IPS DF 6.9 (cell line): ENCODE measurements around the gene MAB21L3.

Experiments
- DNase-seq: peaks from one replicate; pipeline ENCODE4 v3.0.0-alpha.2; 2013; ENCODE audit warnings: low read depth, low spot score
- H3K27ac ChIP-seq: one replicate; pipeline ENCODE4 v1.5.1; 2013; ENCODE audit warnings: low read length, control low read depth
- H3K27me3 ChIP-seq: 2 replicates; pipeline ENCODE4 v1.6.1; 2013; ENCODE audit warnings: mild to moderate bottlenecking, low read length; ENCODE audit not compliant: control insufficient read depth, insufficient read depth
- H3K36me3 ChIP-seq: 2 replicates; pipeline ENCODE4 v1.6.1; 2013; ENCODE audit warnings: low read length; ENCODE audit not compliant: control insufficient read depth, insufficient read depth
- H3K4me1 ChIP-seq: 2 replicates; pipeline ENCODE4 v1.6.1; 2013; ENCODE audit warnings: low read length; ENCODE audit not compliant: control insufficient read depth, insufficient read depth
- H3K4me3 ChIP-seq: 2 replicates; pipeline ENCODE4 v1.5.1; 2013; ENCODE audit warnings: mild to moderate bottlenecking, low read length
- H3K9me3 ChIP-seq: 2 replicates; pipeline ENCODE4 v1.6.1; 2013; ENCODE audit warnings: low read length, inconsistent platforms; ENCODE audit not compliant: control insufficient read depth, insufficient read depth
- WGBS: extraction: QIAGEN DNeasy Blood & Tissue Kit; methylation state at CpG from one replicate; pipeline ENCODE4 v1.1.7; 2013; ENCODE audit warnings: mixed read lengths, missing lambda C conversion rate; ENCODE audit not compliant: insufficient read length, insufficient coverage; 5-methylcytosine and 5-hydroxymethylcytosine counted together

MAB21L3 gene

GRCh38 chr1:116175611-116176010, 64.4 kb downstream of the MAB21L3 start:
- no CpG with 5 or more reads among the region's 3 CpGs for WGBS
- no peak for DNase-seq
- H3K9me3 ChIP-seq: no peaks in the 10 kb centered on the region
- no peaks in the 10 kb centered on the region for H3K4me1 ChIP-seq
- no peak overlapping the region for H3K4me3 ChIP-seq
- H3K36me3 ChIP-seq: no peaks in the 10 kb centered on the region
- no peaks in the 10 kb centered on the region for H3K27me3 ChIP-seq
- no peak overlapping the region for H3K27ac ChIP-seq

GRCh38 chr1:116176306-116176789, 65.1 kb downstream of the MAB21L3 start:
- WGBS: no CpG with 5 or more reads among the region's 4 CpGs
- Histone ChIP-seq H3K4me1 (no peaks in the 10 kb centered on the region; the same call in 1 of the 2 replicates), H3K27ac (no peak overlapping the region), H3K27me3 (no peaks in the 10 kb centered on the region), H3K4me3 (no peak overlapping the region), H3K36me3 (no peaks in the 10 kb centered on the region), H3K9me3 (no peaks in the 10 kb centered on the region)
- DNase-seq: no peak

GRCh38 chr1:116177861-116178260, 66.7 kb downstream of the MAB21L3 start:
- DNase-seq: no peak
- H3K27ac ChIP-seq: no peak overlapping the region
- no peaks in the 10 kb centered on the region for H3K27me3 ChIP-seq
- H3K9me3 ChIP-seq: no peaks in the 10 kb centered on the region
- no peaks in the 10 kb centered on the region for H3K36me3 ChIP-seq
- no peaks in the 10 kb centered on the region; the same call in 1 of the 2 replicates for H3K4me1 ChIP-seq
- no CpG with 5 or more reads among the region's 3 CpGs for WGBS
- no peak overlapping the region for H3K4me3 ChIP-seq

GRCh38 chr1:116178837-116179236, 67.6 kb downstream of the MAB21L3 start:
- no peak for DNase-seq
- Histone ChIP-seq H3K4me3 (no peak overlapping the region), H3K4me1 (no peaks in the 10 kb centered on the region; the same call in 1 of the 2 replicates), H3K9me3 (no peaks in the 10 kb centered on the region), H3K27ac (no peak overlapping the region), H3K27me3 (no peaks in the 10 kb centered on the region), H3K36me3 (no peaks in the 10 kb centered on the region)
- WGBS: no CpG with 5 or more reads among the region's 1 CpG

- Histone ChIP-seq H3K4me1 (no peaks in the 10 kb centered on the region; the same call in 1 of the 2 replicates), H3K4me3 (no peak overlapping the region), H3K9me3 (no peaks in the 10 kb centered on the region), H3K36me3 (no peaks in the 10 kb centered on the region), H3K27me3 (no peaks in the 10 kb centered on the region), H3K27ac (no peak overlapping the region)
- no CpG with 5 or more reads among the region's 2 CpGs for WGBS
- DNase-seq: no peak
Observed at GRCh38 chr1:116179419-116179818, 68.2 kb downstream of the MAB21L3 start.

- Histone ChIP-seq H3K4me1 (no peaks in the 10 kb centered on the region; the same call in 1 of the 2 replicates), H3K27ac (no peak overlapping the region), H3K36me3 (no peaks in the 10 kb centered on the region), H3K4me3 (no peak overlapping the region), H3K9me3 (no peaks in the 10 kb centered on the region), H3K27me3 (no peaks in the 10 kb centered on the region)
- DNase-seq: no peak
- WGBS: no CpG with 5 or more reads among the region's 3 CpGs
Observed at GRCh38 chr1:116179964-116180363, 68.8 kb downstream of the MAB21L3 start.

GRCh38 chr1:116182019-116182714, 71.0 kb downstream of the MAB21L3 start:
- no peak for DNase-seq
- Histone ChIP-seq H3K27me3 (no peaks in the 10 kb centered on the region), H3K4me1 (no peaks in the 10 kb centered on the region; the same call in 1 of the 2 replicates), H3K27ac (no peak overlapping the region), H3K4me3 (no peak overlapping the region), H3K36me3 (no peaks in the 10 kb centered on the region), H3K9me3 (no peaks in the 10 kb centered on the region)
- no CpG with 5 or more reads among the region's 3 CpGs for WGBS
